ENCODE data around the gene SLC38A8.

SLC38A8 gene

DNA sequence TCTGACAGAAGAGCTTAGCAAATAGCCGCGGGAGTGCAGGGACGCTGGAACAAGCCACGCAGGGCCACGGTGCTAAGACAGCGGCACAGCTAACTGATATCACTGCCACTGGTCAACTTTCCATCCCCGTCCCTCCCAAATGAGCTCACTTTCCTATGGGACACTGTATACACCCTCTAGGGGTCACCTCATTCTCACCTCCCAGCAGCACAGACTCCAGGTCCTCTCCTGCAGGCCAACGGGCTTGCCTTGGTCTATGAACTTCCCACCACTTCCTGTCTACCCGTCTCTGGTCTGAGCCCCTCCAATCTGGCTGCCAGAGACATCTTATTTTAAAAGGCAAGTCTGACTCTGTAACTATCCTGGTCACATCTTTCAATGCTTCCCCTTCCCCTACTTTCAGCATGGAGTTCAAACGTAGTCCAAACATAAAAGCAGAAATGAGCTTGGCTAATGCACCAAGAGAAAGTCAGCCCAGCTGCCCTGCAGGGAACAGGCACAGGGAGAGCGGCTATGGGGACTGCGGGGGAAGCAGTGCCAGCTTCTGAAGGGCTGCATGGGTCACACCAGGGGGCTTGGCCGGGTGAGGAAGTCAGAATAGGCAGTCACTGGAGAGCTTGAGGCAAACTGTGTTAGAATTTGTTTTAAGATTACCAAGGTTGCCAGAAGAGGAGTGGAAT is 26.3 kb upstream of the SLC38A8 start:
- no peak for DNase-seq (ENCODE audit: low spot score)

DNA sequence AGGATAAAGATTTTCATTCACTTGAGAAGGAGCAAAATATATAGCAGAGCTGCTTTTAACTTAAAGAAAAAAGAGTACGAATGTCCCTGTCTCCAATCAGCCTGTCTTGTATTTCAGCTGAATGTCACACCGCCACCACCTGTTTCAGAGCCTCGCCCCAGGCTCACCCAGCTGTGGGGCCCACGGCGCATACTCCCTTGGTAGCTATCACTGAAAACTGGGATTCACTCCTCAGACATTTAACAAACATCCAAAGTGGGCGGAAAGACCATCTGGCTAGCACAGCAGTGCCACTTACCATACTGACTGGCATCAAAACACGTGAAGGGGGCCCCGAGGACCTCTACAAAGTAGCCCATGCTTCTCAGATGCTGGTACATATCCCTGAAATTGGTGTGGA is 25.4 kb upstream of the SLC38A8 start:
- DNase-seq (ENCODE audit: low spot score): no peak

DNA sequence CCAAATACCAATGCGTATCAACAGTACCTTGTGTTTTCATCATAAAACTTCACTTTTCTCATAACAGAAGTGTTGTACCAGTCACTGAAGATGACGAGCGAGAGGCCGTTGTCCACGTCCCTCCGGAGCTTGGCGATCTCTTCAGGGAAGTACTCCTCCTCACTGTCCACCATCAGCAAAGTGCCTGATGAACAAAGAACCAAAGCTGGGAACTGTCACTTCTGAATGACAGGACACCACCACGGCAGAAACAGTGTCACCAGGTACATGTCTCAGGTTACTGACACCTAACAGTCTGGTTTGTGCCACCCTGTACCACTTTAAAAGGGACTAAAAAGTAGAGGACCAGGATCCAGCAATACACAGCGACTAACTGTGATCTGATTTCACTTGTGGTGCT is 25.0 kb upstream of the SLC38A8 start:
- DNase-seq (ENCODE audit: low spot score): no peak

DNA sequence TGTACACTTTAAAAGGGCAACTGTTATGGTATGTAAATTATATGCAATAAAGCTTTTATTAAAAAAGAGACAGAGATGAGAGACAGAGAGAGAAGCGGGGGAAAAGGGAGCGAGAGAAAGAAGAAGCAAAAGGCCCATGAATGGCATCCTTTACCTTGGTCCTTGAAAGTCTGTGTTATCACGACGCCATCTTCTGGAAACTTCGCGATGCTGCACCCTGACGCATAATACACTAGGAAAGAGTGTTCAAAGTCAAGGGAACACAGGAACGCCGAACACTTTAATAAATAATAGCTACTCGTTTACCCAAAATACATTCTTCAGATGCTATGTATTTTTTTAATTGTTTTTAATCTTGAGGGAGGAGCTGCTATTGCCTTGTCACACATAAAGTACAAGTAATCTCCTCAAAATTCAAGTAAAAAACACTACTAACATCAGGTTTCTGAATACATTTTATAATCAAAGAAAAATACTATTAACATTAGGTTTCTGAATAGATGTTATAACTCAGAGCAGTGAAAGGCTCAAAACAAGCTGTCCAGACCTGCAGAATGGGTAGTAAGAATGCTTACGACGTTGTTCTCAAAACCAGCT is 23.0 kb upstream of the SLC38A8 start:
- peak; percentile 65 for DNase-seq (ENCODE audit: low spot score)

DNA sequence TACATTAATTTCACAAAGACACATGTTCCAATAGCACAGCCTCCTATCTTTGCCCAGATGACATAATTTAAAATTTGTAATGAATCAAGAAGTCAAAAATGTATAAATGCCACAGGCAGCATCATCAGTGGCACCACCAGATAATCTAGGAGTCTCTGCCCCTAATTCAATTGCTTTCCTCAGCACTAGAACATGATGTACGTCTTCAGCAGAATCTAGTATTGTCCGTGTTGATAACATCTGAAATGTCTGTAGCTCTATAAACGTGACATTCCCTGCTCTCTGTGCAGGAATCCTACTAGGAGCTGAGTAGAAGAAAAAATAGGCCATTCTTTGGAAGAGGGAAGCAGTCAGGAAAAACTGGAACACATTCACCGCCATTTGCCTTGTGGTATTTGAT is 21.4 kb upstream of the SLC38A8 start:
- DNase-seq (ENCODE audit: low spot score): no peak

DNA sequence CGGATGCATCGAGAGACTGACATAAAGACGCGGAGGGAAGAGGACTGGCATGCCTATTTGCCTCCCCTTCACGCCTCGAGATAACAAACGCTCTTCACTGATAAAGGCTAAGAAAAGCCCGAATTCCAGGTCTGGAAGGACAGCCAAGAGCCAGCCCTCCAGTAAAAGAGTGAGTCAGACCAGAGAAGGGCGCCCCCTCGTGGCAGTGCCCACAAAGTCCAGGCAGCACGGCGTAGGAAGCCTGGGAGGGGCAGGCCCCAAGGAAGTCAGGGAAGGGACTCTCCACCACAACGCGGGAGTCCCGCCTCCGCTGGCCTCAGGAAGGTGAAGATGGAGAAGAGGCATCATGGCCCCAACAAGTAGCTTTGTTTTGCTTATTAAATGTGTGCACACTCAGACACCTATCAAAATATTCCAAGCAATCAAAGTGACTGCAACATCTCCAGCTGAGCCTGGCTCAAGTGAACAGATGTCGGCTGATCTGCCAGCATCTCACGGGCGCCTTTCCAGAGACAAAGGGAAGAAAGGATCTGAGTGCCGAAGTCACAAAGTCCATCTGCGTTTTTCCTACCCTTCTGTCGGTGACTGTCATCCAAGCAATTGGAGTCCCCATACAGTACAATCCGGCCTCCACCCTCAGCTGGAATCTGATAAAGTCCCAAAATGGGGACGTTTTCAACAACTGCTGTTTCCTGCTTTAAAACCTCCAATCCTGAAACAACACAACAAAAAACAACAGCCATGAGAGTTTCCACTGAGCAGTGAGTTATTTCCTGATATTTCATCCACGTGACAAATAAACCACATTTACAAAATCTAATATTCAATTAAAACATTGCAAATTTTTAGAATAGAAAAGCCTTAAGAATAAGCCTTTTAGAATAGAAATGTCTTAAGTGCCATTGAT is 20.4 kb upstream of the SLC38A8 start:
- peak; percentile 87 for DNase-seq (ENCODE audit: low spot score)

DNA sequence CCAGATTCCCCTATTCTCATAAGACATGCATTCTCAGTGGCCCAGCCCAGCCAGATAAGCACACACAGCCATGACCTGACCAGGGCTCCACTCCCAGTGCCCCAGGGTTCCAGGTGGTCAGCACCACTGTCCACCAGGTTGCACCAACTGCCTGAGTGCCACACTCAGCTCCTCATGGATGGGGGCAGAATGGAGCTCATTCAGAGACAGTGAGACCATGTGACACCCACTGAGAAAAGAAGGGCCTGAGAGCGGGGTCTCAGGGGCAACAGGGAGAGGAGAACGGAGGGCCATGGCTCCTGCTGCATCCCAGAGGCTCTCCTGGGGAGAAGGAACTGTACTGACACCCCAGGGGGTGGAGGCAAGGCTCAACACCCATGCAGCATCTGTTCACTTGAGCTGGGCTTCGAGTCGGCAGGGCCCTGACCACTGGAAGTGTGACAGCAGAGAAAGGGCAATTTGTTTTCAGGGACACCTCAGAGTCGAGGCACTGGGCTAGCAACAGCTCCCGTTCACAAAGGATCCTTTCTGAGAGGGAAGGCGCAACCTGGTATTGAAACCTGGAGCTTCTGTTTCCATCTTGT is 18.7 kb upstream of the SLC38A8 start:
- DNase-seq (ENCODE audit: low spot score): no peak

DNA sequence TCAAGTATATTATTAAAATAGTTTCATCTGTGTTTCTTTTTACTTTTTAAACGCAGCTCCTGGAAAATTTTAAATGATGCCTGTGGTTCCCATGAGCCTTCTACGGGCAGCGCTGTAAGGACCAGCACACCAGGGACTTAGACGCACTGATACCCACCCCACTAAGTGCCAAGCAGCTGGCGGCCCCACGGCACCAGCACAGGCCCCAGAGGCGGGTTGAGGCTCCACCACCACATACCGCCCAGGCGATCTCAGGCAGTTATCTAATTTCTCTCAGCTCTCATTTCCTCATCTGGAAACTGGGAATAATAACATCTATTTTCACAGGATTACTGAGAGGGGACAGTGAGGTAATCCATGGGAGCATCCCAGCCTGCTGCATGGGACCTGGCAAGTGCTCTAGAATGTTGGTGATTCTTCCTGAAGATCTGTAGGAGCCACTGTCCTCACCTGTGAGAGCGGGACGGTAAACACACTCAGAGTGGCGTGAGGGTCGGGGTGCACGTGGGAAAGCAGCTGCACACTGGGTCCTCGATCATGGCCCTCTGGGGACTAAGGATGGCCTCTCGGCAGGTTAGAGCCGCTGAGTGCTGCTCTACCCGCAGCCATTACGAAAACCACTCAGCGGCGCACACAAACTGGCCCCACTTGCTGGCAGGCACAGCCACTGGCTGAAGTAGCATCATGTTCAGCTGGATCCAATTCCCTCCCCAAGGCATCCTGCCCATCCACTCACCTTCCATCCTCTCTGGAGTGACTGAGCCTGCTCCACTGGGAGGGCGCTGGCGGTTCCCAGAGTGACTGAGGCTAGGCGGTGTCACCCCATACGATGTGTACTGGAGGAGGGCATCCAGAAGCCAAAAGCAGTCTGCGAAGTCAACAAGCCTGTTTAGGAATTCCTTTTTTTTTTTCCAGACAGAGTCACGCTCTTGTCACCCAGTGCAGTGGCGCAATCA is 17.6 kb upstream of the SLC38A8 start:
- no peak for DNase-seq (ENCODE audit: low spot score)

DNA sequence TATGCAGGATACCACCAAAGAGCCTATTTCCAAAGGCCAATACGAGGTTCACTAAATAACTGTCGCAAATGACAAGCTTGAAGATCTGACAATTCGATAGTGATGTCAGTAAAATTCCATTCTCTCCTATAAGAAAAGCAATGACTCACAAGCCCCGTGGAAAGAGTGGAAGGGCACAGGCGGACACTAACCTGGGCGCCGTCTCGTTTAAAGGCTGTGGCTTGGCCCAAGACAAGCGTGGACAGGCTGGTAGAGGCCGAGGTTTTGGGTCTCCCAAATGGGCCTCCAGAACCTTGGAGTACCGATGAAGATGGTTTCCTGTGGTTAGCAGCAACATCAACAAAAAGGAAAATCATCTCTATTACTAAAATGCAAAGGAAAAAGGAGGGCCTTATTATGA is 16.5 kb upstream of the SLC38A8 start:
- no peak for DNase-seq (ENCODE audit: low spot score)

DNA sequence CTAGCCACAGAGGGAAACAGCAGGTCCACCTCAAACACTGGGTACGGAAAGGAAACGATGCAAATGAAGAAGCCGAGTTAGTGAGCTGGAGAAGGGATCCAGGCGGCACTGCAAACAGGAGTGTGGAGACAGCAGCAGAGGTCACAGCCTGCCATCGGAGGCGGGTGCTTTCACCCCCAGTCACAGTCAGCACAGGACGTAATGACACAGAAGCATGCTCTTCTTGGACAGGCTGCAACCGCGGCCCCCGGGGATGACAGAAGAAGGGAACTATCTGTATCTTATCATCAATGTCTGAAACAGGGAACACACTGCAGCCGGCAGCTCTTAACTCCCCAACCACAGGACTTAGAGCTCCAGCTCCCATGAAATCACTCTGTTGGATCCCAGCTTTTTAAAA is 16.1 kb upstream of the SLC38A8 start:
- DNase-seq (ENCODE audit: low spot score): no peak

DNA sequence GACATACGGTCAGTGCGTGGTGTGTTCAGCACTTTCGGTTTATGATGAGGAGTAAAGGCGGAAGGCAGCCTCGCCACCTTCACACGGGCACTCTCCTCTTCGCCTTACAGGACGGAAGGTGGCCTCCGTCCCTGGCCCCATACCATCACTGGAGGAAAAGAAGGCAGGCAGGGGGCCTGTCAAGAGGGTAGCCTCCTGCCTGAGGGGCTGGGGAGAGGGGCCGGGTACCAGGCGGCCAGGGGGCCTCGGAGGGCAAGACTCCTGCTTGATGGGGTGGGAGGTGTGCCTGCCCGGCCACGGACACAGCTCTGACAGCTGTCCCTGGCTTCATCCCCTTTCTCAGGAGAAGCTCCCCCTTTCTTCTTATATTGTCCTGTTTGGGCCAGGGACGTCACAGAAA is 15.6 kb upstream of the SLC38A8 start:
- DNase-seq (ENCODE audit: low spot score): no peak

DNA sequence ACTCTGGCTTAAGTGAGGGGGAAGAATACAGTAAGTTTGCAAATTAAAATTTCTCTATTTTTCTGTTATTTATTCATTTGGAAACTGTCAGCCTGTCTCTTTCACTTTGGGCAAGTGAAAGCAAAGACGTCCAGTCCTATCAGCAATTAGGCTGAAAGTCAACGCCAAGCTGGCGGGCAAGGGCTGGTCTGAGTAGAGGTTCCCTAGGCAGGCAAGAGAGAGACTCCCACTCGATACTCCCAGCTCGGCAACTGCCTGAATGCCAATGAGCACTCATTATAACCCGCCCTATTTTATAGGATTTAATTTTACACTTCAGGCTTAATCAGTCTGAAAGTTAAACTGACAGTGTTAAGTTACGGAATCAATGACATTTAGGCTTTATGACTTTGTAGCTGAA is 14.3 kb upstream of the SLC38A8 start:
- DNase-seq (ENCODE audit: low spot score): no peak

DNA sequence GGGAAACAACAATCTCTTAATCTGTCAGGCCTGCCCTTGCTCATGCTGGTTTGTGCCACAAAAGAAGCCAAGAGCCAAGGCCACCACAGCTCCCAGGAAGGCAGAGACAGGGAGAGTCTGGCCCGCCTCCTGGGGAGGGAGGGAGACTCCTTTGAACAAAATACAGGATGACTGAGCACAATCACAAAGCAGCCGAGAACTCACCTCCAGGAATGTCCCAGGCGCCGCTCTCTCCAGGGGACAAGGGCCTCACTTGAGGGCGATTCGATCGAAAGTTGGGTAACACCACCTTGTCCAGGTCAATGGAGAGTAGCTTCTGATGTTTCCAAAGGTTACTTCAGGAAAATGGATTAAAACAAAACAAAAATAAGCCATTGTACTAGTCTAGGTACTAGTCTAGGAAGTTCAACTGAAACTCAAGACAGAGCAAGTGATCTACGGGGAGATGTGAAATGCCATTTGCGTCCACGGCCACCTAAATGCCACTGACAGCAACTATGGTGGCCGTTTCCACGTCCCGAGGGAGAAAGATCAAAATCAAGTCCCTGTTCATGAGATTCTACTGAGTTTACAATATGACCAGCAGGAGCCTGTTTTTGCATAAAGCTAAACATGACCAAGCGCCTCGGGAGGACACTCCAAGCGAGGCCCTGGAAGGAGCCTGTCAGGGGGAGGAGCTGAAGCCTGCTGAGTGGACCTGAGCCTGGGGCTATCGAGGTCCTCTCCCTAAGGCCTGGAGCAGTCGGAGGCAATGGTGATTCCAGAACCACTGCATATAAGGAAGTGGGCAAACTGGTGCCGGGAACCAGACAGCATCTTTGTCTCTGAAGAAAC is 13.4 kb upstream of the SLC38A8 start:
- DNase-seq (ENCODE audit: low spot score): no peak

DNA sequence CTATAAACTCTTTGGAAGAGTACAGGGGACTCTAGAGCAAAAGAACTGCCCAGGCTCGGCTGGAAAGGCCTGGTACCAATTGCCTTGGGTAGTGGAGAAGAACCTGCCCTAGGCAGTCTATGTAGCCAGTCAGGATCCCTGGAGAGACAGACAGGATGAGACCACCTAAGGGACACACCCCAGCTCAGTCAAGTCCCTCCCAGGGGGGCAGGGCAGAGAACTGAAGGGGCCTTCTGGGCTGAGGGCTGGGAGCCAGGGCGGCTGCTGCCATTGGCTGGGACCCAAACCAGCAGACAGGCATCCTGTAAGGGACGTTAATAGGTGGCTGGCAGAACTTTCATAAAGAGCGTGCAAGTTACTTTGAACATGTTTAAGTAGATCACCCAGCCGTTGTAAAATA is 12.8 kb upstream of the SLC38A8 start:
- DNase-seq (ENCODE audit: low spot score): no peak

DNA sequence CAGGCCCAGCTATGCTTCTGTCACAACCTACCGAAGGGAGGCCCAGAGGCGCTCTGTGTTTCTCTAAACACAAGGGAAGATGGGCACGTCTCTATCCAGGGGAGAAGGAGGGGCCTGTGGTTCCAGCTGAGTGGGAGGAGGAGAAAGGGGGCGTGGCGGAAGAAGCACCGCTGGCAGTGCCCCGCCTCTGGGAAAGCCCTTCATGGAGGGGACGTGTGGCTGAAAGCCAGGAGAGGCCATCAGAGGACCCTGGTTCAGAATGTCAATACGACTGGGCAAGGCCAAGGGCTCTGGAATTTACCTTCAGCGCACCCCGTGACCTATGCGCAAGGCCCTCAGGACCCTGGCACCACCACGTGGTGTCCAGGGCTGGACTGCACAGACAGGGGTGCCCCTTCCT is 12.3 kb upstream of the SLC38A8 start:
- DNase-seq (ENCODE audit: low spot score): no peak

DNA sequence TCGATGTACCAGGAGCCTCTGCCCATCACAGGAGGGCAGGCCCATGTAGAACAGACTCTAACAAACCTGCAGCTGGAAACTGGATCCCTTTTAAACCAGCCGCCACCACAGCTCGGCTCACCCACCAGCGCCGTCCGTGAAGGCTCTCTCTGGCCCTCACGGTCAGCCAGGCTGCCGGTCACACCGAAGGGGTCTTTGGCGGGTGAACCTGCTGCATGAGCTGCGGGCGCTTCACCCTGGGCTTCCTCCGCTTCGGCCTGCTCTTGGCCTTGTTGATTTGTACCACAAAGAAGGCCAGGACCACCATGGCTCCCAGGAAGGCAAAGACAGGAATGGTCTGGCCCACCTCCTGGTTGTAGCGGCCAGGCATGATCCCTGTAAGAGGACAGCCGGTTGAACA is 11.7 kb upstream of the SLC38A8 start:
- no peak for DNase-seq (ENCODE audit: low spot score)

DNA sequence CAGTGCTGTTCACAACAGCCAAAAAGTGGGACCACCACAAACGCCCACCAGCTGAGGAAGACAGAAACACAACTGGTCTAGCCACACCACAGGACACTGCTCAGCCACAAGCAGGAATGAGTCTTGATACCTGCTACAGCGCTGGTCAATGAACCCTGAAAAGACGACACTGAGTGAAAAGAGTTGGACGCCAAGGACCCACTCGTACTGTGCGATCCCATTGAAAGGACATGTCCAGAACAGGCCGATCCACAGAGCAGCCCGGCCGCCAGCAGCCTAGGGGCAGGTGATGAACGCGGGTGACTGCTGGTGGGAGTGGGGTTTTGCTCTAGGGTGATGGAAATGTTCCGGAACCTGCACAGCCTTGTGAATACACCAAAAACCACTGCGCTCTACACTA is 10.6 kb upstream of the SLC38A8 start:
- no peak for DNase-seq (ENCODE audit: low spot score)

DNA sequence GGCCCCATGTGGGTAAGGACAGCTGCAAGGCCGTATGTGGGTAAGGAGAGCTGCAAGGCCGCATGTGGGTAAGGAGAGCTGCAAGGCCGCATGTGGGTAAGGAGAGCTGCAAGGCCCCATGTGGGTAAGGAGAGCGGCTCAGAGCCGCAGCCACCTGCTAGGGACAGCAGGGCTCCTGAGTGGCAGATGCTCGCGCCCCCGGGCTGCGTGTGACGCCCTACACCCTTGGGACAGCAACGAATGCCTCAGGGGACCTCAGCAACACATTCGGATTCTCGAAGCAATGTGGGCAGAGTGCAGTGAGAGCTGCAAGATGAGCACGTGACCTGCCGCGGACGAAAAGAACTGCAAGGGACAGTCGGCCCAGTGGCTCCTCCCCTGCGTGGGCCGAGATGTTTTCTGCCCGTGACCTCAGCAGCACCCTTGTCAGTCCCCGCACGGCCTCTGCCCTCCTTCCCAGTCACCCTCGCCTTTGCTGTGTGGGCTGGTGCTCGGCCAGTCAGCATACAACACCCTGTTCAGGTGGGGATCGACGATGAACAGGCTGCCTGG is 9.6 kb upstream of the SLC38A8 start:
- DNase-seq (ENCODE audit: low spot score): peak; percentile 75

DNA sequence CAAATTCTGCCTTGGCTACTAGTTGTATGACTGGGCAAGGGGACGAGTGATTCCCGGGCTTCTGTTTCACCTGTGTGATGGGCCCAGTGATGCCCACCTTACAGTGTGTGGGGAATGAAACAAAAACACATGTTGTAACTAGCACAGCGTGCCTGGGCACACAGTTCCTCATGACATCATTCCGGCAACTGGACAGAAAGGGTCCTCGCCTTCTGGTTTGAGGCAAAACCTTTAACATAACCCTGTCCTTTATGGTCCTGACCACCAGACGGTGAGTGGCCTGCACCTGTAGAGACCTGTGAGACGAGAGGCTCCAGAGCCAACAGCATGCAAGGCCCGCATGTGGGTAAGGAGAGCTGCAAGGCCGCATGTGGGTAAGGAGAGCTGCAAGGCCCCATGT is 7.7 kb upstream of the SLC38A8 start:
- DNase-seq (ENCODE audit: low spot score): no peak

DNA sequence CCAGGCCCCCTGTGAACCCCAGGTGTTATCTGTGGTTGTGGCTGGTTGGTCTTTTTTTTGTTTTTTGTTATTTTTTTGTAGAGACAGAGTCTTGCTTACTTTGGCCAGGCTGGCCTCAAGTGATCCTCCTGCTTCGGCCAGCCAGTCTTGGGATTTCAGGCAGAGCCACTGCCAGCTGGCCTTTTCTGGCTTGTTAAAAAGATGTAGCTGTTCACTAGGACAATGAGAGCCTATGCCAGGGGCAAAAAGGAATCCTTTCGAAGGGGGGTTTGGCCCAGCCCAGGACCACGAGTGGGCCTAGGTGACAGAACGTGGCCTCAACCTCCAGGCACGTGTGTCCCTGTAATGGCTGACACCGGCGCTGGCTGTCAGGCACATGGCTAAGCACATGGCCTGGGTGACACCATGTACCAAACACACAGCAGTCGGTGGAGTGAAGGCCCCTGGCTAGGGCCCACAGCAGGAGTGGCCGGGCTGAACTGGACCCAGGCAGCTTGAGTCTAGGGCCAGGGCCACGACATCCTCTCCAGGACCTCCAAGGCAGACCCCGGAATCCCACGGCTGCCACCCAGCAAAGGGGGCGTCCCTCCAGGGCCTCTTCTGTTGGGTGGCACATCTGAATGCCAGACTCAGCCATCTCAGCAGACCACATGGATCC is 6.9 kb upstream of the SLC38A8 start:
- DNase-seq (ENCODE audit: low spot score): no peak

All from D341Med (cell line).